K562 (cell line): Measurements from ENCODE around the gene EFEMP2. TPM values are rescaled to one million over a fixed set of nuclear protein-coding genes. Genes with fewer than 3 reads are reported as not detected.

Experiments used
- BRCA1 ChIP-seq, 2 experiments: fragments of 450-650 bp in 1 of 2; sonication (generic) in 1 of 2; formaldehyde crosslinking in 1 of 2; IDR thresholded peaks; 2 replicates each; pipeline versions ENCODE4 v1.5.0 to v1.6.1; 2017 to 2020; ENCODE audit warnings: mild to moderate bottlenecking in 1 of 2, missing genetic modification reagents in 1 of 2
- CREBBP ChIP-seq: IDR thresholded peaks from one replicate; pipeline ENCODE4 v1.6.1; 2012; ENCODE audit warnings: low read depth, mild to moderate bottlenecking, control low read depth, inconsistent platforms, low read length
- DACH1 ChIP-seq: fragments of 450-650 bp; IDR thresholded peaks from 2 replicates; pipeline ENCODE4 v1.6.1; 2018; ENCODE audit not compliant: partially characterized antibody
- DEAF1 ChIP-seq: fragments of 450-650 bp; formaldehyde crosslinking; IDR thresholded peaks from 2 replicates; pipeline ENCODE4 v1.4.0; 2020; ENCODE audit warnings: mild to moderate bottlenecking, moderate library complexity
- HMG20A ChIP-seq: fragments of 450-650 bp; formaldehyde crosslinking; conservative IDR thresholded peaks from 2 replicates; pipeline ENCODE4 v1.4.0; 2020; ENCODE audit warnings: mild to moderate bottlenecking, mixed read lengths
- L3MBTL2 ChIP-seq: fragments of 450-650 bp; IDR thresholded peaks from 2 replicates; pipeline ENCODE4 v1.6.1; 2016; ENCODE audit warnings: mild to moderate bottlenecking, moderate library complexity
- LARP7 ChIP-seq: fragments of 450-650 bp; IDR thresholded peaks from 2 replicates; pipeline ENCODE4 v1.6.1; 2016
- LEF1 ChIP-seq: fragments of 450-650 bp; IDR thresholded peaks from 2 replicates; pipeline ENCODE4 v1.6.1; 2016; ENCODE audit warnings: mild to moderate bottlenecking
- NR4A1 ChIP-seq, 2 experiments: fragments of 250-450 bp in 1 of 2; fragments of 450-650 bp in 1 of 2; sonication (Bioruptor Pico) in 1 of 2; IDR thresholded peaks; 2 replicates each; pipeline versions ENCODE4 v1.4.0 to v1.6.1; 2016 to 2020; ENCODE audit warnings: mild to moderate bottlenecking in 2 of 2, missing compliant biosample characterization in 1 of 2, missing genetic modification characterization in 1 of 2, moderate library complexity in 1 of 2
- RFX1 ChIP-seq: fragments of 450-650 bp; IDR thresholded peaks from 2 replicates; pipeline ENCODE4 v1.6.1; 2016; ENCODE audit warnings: mild to moderate bottlenecking, moderate library complexity
- SNIP1 ChIP-seq: fragments of 450-650 bp; IDR thresholded peaks from 2 replicates; pipeline ENCODE4 v1.7.1; 2017; ENCODE audit warnings: low read depth, mild to moderate bottlenecking
- SRSF7 ChIP-seq: fragments of 200-400 bp; formaldehyde crosslinking; optimal IDR thresholded peaks from 2 replicates; pipeline ENCODE3; 2017; ENCODE audit warnings: mild to moderate bottlenecking, low read depth, low read length
- ZC3H4 ChIP-seq: sonication (generic); formaldehyde crosslinking; IDR thresholded peaks from 2 replicates; pipeline ENCODE4 v1.9.0; 2021; ENCODE audit warnings: missing genetic modification reagents, borderline replicate concordance
- ZNF324 ChIP-seq: fragments of 250-450 bp; sonication (Bioruptor Pico); IDR thresholded peaks from 2 replicates; pipeline ENCODE4 v1.4.0; 2020; ENCODE audit warnings: mild to moderate bottlenecking
- polyA plus RNA-seq, 8 experiments: library from polyadenylated mRNA; depleted of rRNA in 4 of 8; stranded (reverse) in 5 of 8; unstranded in 3 of 8; fragments of >200 nt; fragmentation: Nextera tagmentation in 2 of 8; fragmentation: Illumina TruSeq in 1 of 8; extraction: Ambion mirVana in 2 of 8; extraction: Trizol in 1 of 8; gene quantifications; 2 replicates each; pipeline versions ENCODE4 v1.2.1 to v1.2.3, GENCODE V29; 2011 to 2014; ENCODE audit warnings: inconsistent platforms in 1 of 8, missing spikeins in 1 of 8
- total RNA-seq, 7 experiments: library from RNA; depleted of rRNA in 6 of 7; stranded (reverse); fragments of >200 nt in 6 of 7; fragmentation: Illumina TruSeq in 2 of 7; extraction: Trizol in 2 of 7; gene quantifications; 2 replicates each; pipeline versions ENCODE4 v1.2.1 to v1.2.3, GENCODE V29; 2011 to 2021; ENCODE audit warnings: low replicate concordance in 1 of 7
- TF ChIP-seq, protein P1 (sequence below), 2 experiments: fragments of 450-650 bp in 1 of 2; sonication (generic) in 1 of 2; formaldehyde crosslinking in 1 of 2; IDR thresholded peaks; 2 replicates each; pipeline versions ENCODE4 v1.7.1 to v1.9.0; 2016 to 2022; ENCODE audit warnings: inconsistent platforms in 1 of 2, mild to moderate bottlenecking in 1 of 2, missing genetic modification reagents in 1 of 2

The EFEMP2 gene
- total and polyA plus RNA-seq, 9 of the 15 experiments (the other 6 are each of a cell fraction or from before 2014, with no cell fraction given) = 0.07 to 2.9 (median 0.69) TPM; not detected in 1

DNA sequence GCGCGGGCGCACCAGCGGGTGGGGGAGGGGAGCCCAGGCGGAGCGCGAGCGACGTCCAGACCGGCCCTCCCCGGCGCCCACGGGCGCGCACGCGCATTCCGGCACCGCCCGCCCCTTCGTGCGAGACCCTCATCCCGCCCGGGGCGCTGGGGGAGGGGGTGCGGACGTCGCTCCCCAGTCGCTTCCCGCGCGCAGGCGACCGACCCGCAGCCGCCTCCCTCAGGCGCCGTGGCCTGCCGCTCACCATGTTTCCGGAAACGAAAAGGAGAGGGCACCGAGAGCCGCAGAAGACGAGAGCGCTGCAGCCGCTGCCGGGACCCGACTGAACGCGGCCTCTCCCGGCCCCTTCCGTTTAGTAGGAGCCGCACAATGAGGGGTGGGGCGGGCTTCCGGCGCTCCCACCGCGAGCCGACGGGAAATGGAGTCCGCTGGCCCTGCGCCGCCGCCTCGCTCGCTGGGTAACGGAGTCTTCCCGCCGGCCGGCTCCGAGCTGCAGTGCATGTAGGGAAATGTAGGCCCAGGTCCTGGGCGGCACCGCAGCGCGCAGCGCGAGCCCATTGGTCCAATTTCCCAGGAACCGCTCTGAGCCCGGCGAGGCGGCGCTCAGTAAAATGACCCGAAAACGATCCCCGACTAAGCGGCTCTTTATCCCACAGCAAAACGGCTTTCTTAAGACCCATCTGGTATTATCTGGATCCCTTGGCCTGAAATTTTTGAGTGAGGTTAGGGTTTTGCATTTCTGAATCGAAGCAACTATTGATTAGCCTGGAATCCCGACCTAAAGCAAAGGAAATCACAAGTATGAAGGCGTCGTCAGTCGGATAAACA is 14.5 kb downstream of the EFEMP2 start, which contains the start of gene CFL1 (continued):
- TF ChIP-seq, protein P1, sequence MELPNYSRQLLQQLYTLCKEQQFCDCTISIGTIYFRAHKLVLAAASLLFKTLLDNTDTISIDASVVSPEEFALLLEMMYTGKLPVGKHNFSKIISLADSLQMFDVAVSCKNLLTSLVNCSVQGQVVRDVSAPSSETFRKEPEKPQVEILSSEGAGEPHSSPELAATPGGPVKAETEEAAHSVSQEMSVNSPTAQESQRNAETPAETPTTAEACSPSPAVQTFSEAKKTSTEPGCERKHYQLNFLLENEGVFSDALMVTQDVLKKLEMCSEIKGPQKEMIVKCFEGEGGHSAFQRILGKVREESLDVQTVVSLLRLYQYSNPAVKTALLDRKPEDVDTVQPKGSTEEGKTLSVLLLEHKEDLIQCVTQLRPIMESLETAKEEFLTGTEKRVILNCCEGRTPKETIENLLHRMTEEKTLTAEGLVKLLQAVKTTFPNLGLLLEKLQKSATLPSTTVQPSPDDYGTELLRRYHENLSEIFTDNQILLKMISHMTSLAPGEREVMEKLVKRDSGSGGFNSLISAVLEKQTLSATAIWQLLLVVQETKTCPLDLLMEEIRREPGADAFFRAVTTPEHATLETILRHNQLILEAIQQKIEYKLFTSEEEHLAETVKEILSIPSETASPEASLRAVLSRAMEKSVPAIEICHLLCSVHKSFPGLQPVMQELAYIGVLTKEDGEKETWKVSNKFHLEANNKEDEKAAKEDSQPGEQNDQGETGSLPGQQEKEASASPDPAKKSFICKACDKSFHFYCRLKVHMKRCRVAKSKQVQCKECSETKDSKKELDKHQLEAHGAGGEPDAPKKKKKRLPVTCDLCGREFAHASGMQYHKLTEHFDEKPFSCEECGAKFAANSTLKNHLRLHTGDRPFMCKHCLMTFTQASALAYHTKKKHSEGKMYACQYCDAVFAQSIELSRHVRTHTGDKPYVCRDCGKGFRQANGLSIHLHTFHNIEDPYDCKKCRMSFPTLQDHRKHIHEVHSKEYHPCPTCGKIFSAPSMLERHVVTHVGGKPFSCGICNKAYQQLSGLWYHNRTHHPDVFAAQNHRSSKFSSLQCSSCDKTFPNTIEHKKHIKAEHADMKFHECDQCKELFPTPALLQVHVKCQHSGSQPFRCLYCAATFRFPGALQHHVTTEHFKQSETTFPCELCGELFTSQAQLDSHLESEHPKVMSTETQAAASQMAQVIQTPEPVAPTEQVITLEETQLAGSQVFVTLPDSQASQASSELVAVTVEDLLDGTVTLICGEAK (IDR thresholded peaks at IDR 0.05) = peak; percentile 96
- TF ChIP-seq, protein P1 (CRISPR knock-in tag; IDR thresholded peaks at IDR 0.05) = no peak
- TF ChIP-seq CREBBP (no peak), SNIP1 (no peak), NR4A1 (CRISPR knock-in tag; IDR thresholded peaks at IDR 0.05) (0 out of 2 replicates have a peak, but pooled peaks have one; percentile 18), NR4A1 (tag; IDR thresholded peaks at IDR 0.05) (no peak), SRSF7 (no peak), L3MBTL2 (no peak; the same call in 1 of the 2 replicates), HMG20A (CRISPR knock-in tag) (no peak), RFX1 (no peak), LARP7 (no peak), DEAF1 (CRISPR knock-in tag) (no peak), DACH1 (no peak), LEF1 (no peak), ZNF324 (CRISPR knock-in tag) (no peak), ZC3H4 (no peak; the same call in 1 of the 2 replicates), BRCA1 (IDR thresholded peaks at IDR 0.05) (no peak), BRCA1 (CRISPR knock-in tag; IDR thresholded peaks at IDR 0.05) (no peak)
